ENCODE data around the gene IQCC.

Gene IQCC

DNA sequence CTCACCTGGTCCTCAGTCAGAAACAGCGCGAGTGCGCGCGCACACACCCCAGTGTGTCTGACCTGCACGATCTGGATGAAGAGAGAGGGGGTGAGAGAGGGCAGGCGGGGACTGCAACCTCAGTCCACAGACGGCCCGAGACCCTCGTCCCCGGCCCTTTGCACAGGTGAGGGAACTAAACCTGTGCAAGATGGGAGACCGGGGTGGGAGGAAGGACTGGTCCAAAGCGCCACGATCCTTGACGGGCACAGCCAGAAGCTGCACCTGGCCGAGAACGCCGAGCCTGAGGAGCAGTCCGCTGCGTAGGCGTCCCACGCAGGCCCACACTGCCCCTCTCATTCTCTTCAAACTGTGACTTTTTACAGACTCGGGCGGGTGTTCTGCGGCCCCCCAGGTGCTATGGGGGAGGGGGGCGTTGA is 519 bp upstream of the IQCC start:
- Mint-ChIP-seq H3K27ac (no peak overlapping the region), H3K27me3 (no peaks in the 10 kb centered on the region), H3K4me1 (peaks cover 40% of the 10 kb centered on the region), H3K36me3 (no peaks in the 10 kb centered on the region), H3K9me3 (no peaks in the 10 kb centered on the region), H3K4me3 (peak overlapping the region; percentile 87)

- H3K4me3 Mint-ChIP-seq, result no peak overlapping the region
- no peaks in the 10 kb centered on the region for H3K27me3 Mint-ChIP-seq
- H3K36me3 Mint-ChIP-seq, result no peaks in the 10 kb centered on the region
- peaks cover 14% of the 10 kb centered on the region for H3K4me1 Mint-ChIP-seq
- no peaks in the 10 kb centered on the region for H3K9me3 Mint-ChIP-seq
- no peak overlapping the region for H3K27ac Mint-ChIP-seq
Measured at GRCh38 chr1:32208469-32208868, 3.0 kb downstream of the IQCC start.

DNA sequence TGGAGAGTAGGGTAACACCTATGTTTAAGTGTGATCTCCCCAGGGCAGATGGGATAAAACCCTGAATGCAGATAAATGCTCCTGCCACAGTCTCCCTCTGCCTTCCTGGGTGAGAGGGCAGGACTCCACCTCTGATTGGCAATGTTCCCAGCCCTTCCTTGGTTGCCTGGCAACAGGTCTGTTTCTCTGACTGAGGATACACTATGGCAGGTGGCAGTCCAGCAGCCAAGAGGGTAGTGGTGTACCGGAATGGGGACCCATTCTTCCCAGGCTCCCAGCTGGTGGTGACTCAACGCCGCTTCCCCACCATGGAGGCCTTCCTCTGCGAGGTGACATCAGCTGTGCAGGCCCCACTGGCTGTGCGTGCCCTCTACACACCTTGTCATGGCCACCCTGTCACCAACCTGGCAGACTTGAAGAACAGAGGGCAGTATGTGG is 3.4 kb downstream of the IQCC start, which contains the start of gene DCDC2B:
Gene DCDC2B, plus strand, starts transcription at position 199 of the 438 bp plus-strand sequence. Its CDS starts 5 bp downstream, at position 204.
- H3K4me3 Mint-ChIP-seq, result no peak within 1 kb of the TSS
- no peak within 1 kb of the TSS for H3K27ac Mint-ChIP-seq
- no peaks in the 10 kb centered on the region for H3K9me3 Mint-ChIP-seq
- H3K36me3 Mint-ChIP-seq, result no peaks in the 10 kb centered on the region
- no peaks in the 10 kb centered on the region for H3K27me3 Mint-ChIP-seq
- peaks cover 12% of the 10 kb centered on the region for H3K4me1 Mint-ChIP-seq

- H3K27me3 Mint-ChIP-seq, result no peaks in the 10 kb centered on the region
- peaks cover 28% of the 10 kb centered on the region for H3K4me1 Mint-ChIP-seq
- peak overlapping the region; percentile 41 for H3K27ac Mint-ChIP-seq
- peaks cover 4% of the 10 kb centered on the region for H3K36me3 Mint-ChIP-seq
- H3K4me3 Mint-ChIP-seq, result no peak overlapping the region
- no peaks in the 10 kb centered on the region for H3K9me3 Mint-ChIP-seq
Measured at GRCh38 chr1:32215629-32216480, 10.4 kb downstream of the IQCC start.

DNA sequence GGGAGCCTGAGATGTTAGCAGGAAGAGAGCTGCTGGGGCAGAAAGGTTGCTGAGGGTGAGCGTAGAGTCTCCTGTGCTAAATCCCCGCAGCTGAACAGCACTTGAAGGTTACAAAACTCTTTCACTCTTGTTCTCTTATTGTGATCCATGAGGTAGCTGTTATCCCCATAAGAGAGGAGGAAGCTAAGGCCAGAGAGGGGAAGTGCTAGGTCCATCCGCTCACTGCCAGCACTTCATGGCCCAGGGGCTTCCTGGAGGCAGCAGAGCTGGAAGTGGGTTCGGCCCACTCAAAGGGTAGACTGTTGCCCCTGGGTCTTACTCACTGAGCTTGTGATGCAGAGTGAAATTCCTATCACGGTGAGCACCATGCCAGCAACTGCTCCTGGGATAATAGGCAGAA is 11.1 kb downstream of the IQCC start:
- peaks cover 4% of the 10 kb centered on the region for H3K36me3 Mint-ChIP-seq

GRCh38 chr1:32219022-32219421 is 13.6 kb downstream of the IQCC start:
- H3K27me3 Mint-ChIP-seq, result no peaks in the 10 kb centered on the region
- no peak overlapping the region for H3K4me3 Mint-ChIP-seq
- H3K9me3 Mint-ChIP-seq, result no peaks in the 10 kb centered on the region
- H3K27ac Mint-ChIP-seq, result no peak overlapping the region
- peaks cover 7% of the 10 kb centered on the region for H3K36me3 Mint-ChIP-seq
- peaks cover 43% of the 10 kb centered on the region for H3K4me1 Mint-ChIP-seq

More for the DNA sequence above, 11.1 kb downstream of the IQCC start:
- Mint-ChIP-seq H3K27ac (no peak overlapping the region), H3K4me1 (peaks cover 33% of the 10 kb centered on the region), H3K27me3 (no peaks in the 10 kb centered on the region), H3K9me3 (no peaks in the 10 kb centered on the region), H3K4me3 (no peak overlapping the region)

- Mint-ChIP-seq H3K4me1 (peaks cover 46% of the 10 kb centered on the region), H3K27ac (peak overlapping the region; percentile 35)
Measured at GRCh38 chr1:32220746-32221580, 15.5 kb downstream of the IQCC start.

GRCh38 chr1:32221581-32221979 is 16.1 kb downstream of the IQCC start:
- H3K4me1 Mint-ChIP-seq, result peaks cover 40% of the 10 kb centered on the region

More at GRCh38 chr1:32220746-32221580, 15.5 kb downstream of the IQCC start:
- H3K4me3 Mint-ChIP-seq, result peak overlapping the region; percentile 95
- H3K27me3 Mint-ChIP-seq, result no peaks in the 10 kb centered on the region
- peaks cover 10% of the 10 kb centered on the region for H3K36me3 Mint-ChIP-seq
- no peaks in the 10 kb centered on the region for H3K9me3 Mint-ChIP-seq

GRCh38 chr1:32221980-32222755 is 16.7 kb downstream of the IQCC start, which contains the start of the genes EIF3I and TMEM234:
EIF3I (plus strand) TSS chr1:32222407; CDS start chr1:32222442, 35 bp downstream.
TMEM234 (minus strand) TSS chr1:32222353; CDS start chr1:32222322, 31 bp downstream.
- peaks cover 12% of the 10 kb centered on the region for H3K36me3 Mint-ChIP-seq
- H3K4me3 Mint-ChIP-seq, result peak within 1 kb of the TSS; percentile 95
- H3K9me3 Mint-ChIP-seq, result no peaks in the 10 kb centered on the region
- peak within 1 kb of the TSS; percentile 96 for H3K27ac Mint-ChIP-seq
- no peaks in the 10 kb centered on the region for H3K27me3 Mint-ChIP-seq
- H3K4me1 Mint-ChIP-seq, result peaks cover 39% of the 10 kb centered on the region

More at GRCh38 chr1:32221581-32221979, 16.1 kb downstream of the IQCC start:
- Mint-ChIP-seq H3K36me3 (peaks cover 12% of the 10 kb centered on the region), H3K27ac (no peak overlapping the region), H3K4me3 (peak overlapping the region; percentile 95), H3K27me3 (no peaks in the 10 kb centered on the region), H3K9me3 (no peaks in the 10 kb centered on the region)

GRCh38 chr1:32223683-32224082 is 18.2 kb downstream of the IQCC start:
- no peak overlapping the region for H3K27ac Mint-ChIP-seq
- no peaks in the 10 kb centered on the region for H3K27me3 Mint-ChIP-seq
- peaks cover 13% of the 10 kb centered on the region for H3K36me3 Mint-ChIP-seq
- no peaks in the 10 kb centered on the region for H3K9me3 Mint-ChIP-seq
- H3K4me3 Mint-ChIP-seq, result peak overlapping the region; percentile 95
- peaks cover 46% of the 10 kb centered on the region for H3K4me1 Mint-ChIP-seq

GRCh38 chr1:32224285-32224684 is 18.8 kb downstream of the IQCC start:
- peaks cover 15% of the 10 kb centered on the region for H3K36me3 Mint-ChIP-seq
- H3K9me3 Mint-ChIP-seq, result no peaks in the 10 kb centered on the region
- no peak overlapping the region for H3K27ac Mint-ChIP-seq
- peaks cover 46% of the 10 kb centered on the region for H3K4me1 Mint-ChIP-seq
- H3K4me3 Mint-ChIP-seq, result peak overlapping the region; percentile 95
- no peaks in the 10 kb centered on the region for H3K27me3 Mint-ChIP-seq

GRCh38 chr1:32228771-32229170 is 23.3 kb downstream of the IQCC start:
- no peak overlapping the region for H3K27ac Mint-ChIP-seq
- peaks cover 15% of the 10 kb centered on the region for H3K36me3 Mint-ChIP-seq
- H3K9me3 Mint-ChIP-seq, result no peaks in the 10 kb centered on the region
- no peak overlapping the region for H3K4me3 Mint-ChIP-seq
- peaks cover 23% of the 10 kb centered on the region for H3K4me1 Mint-ChIP-seq
- no peaks in the 10 kb centered on the region for H3K27me3 Mint-ChIP-seq

GRCh38 chr1:32231843-32232432 is 26.5 kb downstream of the IQCC start:
- Mint-ChIP-seq H3K4me3 (no peak overlapping the region), H3K9me3 (no peaks in the 10 kb centered on the region), H3K36me3 (peaks cover 8% of the 10 kb centered on the region), H3K4me1 (peaks cover 12% of the 10 kb centered on the region), H3K27me3 (no peaks in the 10 kb centered on the region), H3K27ac (no peak overlapping the region)

GRCh38 chr1:32232558-32233304 is 27.3 kb downstream of the IQCC start:
- Mint-ChIP-seq H3K27ac (no peak overlapping the region), H3K4me3 (no peak overlapping the region), H3K36me3 (peaks cover 7% of the 10 kb centered on the region), H3K4me1 (peaks cover 6% of the 10 kb centered on the region), H3K27me3 (no peaks in the 10 kb centered on the region), H3K9me3 (no peaks in the 10 kb centered on the region)

All from activated naive CD4-positive, alpha-beta T cell treated with anti-CD3 and anti-CD28 coated beads, Interleukin-2, amount 50 U/mL, for 24 hours (primary cell).